GM19452 (cell line): Measurements from ENCODE around the gene NRF1.

Experiments used
- ATAC-seq: cut with Tn5 transposase; IDR thresholded peaks from one replicate; pipeline ENCODE4 v1.9.1; 2021; ENCODE audit not compliant: unreplicated experiment

The NRF1 gene

DNA sequence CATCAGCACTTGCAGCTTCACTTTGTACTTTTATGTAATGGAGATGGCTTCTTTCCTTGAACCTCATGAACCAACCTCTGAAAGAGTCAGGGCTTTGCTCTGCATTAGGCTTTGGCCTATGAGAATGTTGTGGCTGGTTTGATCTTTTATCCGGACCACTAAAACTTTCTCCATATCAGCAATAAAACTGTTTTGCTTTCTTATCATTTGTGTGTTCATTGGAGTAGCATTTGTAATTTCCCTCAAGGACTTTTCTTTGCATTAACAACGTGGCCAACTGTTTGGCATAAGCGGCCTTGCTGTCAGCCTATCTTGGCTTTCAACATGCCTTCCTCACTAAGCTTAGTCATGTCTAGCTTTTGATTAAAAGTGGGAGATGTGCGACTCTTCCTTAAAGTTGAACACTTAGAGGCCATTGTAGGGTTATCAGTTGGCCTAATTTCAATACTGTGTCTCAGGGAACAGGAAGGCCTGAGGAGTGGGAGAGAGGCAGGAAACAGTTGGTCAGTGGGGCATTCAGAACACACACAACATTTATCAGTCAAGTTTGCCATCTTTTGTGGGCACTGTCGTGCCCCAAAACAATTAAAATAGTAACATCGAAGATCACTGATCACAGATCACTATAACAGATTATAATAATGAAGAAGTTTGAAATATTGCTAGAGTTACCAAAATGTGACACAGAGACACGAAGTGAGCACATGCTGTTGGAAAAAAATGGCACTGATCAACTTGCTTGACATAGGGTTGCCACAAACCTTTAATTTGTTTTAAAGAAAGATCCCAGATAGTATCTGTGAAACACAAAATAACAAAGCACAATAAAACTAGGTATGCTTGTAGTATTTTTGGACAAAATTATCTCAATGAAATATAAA is 64.7 kb downstream of the NRF1 start:
- no peak for ATAC-seq

DNA sequence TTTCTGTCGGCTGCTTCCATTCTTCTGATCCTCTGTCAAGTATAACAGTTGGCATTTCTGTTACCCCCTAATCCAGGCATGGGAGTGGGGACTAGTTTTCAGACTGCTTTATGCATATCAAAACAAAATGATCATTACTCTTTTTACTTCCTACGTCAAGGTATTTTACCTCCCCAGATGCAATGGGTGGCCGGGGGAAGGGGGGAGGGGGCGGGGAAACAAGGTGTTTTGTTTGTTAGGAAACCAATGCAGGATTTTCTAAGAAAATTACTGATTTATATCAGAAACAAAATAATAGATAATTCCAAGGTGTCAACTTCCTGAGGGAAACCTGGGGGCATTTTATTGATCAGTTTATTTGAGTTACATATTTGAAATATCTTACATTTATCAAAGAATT is 66.3 kb downstream of the NRF1 start:
- no peak for ATAC-seq

DNA sequence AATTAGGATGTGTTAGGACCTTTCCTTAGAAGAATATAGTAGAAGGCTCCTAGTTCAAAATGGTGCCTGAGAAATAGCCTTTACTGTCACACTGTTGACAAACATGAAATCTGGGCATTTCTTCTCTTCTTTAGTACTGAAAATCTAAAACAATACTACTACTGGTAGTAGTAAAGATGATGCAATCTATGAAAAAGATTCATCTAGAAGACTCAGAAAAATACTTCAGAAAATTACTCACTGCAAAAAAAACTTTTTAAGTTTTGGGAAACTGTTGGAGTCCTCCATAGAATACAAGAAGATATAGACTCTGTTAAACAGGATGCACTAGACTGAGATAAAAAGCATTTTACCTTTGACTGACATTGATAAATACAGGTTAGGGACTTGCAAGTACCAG is 67.1 kb downstream of the NRF1 start:
- ATAC-seq = no peak

DNA sequence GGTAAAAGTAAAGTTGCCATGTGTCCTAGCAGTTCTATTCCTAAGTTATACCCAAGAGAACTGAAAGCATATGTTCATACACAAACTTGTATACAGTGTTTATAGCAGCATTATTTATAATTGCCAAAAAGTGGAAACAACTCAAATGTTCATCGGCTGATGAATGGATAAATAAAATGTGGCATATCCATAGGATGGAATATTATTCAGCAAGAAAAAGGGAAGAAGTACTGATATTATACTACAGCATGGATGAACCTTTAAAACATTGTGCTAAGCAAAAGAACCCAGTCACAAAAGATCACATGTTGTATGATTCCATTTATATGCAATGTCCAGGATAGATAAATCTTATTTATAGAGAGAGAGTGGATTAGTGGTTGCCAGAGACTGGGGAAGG is 68.9 kb downstream of the NRF1 start:
- no peak for ATAC-seq

DNA sequence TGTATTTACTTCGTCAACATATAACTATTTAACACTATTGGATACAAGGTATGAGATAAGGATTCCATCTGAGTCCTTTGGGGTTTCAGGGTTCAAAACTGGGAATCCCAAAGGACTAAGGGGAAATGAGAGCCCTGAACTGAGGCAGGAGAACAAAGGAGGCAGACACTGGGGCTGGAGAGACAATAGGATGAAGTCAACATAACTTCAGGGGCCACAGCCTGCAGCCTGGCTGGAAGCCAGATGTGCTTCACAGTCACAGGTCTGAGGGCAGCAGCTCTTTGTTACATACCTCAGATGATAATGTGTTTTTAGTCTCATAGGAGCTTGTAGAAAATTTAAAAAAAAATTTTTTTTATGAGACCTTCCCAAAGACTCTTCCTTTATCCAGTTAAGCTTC is 73.3 kb downstream of the NRF1 start:
- no peak for ATAC-seq

DNA sequence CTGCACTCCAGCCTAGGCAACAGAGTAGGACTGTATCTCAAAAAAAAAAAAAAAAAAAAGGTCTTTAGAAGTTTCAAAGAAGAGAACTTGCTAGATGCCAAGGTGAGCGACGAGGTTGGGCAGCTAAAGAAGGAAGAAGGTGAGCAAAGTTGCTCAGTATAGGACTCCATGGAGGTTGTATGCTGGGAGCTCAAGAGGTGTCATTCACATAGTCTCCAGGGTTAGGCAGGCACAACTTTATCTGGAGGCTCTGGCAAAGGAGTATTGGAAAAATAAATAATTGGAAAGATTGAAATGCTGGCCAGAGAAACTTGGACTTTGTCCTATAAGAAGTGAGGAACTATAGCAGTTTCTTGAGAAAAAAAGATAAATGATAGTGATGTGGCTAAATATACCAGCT is 74.5 kb downstream of the NRF1 start:
- ATAC-seq = no peak

DNA sequence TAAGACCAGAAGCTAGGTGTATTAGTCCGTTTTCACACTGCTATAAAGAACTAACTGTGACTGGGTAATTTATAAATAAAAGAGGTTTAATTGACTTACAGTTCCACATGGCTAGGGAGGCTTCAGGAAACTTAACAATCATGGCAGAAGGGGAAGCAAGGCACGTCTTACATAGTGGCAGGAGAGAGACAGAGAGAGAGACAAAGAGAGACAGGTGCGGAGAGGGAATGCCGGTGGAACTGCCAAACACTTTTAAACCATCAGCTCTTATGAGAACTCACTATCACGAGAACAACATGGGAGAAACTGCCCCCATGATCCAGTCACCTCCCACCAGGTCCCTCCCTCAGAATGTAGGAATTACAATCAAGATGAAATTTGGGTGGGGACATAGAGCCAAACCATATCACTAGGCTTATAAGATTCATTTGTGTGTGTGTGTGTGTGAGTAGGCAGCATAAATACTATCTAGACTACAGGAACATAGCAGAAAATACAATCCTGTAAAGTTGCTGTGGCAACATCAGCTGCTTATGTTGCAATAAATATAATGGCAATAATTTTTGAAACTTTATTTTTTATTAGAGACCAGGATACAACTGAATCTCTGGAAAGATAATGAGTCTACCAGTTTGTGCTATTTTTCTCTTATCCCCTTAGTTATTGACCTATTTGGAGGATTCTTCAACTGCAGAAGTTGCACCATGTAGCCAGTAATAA is 77.1 kb downstream of the NRF1 start:
- no peak for ATAC-seq

DNA sequence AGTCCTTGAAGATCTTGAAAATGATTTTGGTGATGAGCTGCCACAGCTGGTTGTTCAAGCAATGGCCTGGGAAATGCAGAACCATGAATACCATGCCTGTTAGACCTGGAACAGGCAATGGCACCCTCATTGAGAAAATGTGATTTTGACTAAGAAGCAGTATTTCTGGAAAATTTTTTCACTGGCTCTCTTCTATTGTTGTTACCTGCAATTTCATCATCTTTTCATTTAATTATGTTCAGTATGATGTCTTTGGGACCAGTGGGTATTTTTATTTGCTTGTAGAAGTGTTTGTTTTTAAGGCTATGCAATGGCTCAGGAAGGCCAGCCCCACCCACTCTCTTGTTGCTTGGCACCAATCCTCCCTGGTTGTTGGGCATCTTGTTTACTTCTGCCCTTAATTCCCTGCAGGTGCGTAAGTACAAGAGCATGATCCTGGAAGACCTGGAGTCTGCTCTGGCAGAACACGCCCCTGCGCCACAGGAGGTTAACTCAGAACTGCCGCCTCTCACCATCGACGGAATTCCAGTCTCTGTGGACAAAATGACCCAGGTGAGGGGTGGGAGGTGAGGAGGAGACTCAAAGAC is 78.6 kb downstream of the NRF1 start:
- no peak for ATAC-seq

DNA sequence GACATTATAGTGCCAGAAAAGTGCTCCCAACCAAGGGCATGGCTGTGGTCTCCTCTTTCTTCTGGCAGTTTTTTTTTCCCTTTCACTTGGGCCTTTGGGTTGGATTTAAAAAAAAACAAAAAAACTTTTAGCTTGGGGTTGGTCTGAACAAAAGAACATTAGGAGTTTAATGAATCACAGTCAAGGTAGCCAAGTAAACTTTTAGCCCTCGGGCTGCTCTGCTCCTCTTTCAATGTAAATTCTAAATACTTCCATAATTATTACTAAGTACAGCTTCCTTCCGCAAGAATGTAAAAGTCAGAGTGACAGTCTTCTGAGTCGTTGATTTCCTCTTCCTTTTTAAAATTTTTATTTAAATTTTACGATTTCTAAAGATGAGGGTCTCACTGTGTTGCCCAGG is 79.2 kb downstream of the NRF1 start:
- ATAC-seq = no peak

DNA sequence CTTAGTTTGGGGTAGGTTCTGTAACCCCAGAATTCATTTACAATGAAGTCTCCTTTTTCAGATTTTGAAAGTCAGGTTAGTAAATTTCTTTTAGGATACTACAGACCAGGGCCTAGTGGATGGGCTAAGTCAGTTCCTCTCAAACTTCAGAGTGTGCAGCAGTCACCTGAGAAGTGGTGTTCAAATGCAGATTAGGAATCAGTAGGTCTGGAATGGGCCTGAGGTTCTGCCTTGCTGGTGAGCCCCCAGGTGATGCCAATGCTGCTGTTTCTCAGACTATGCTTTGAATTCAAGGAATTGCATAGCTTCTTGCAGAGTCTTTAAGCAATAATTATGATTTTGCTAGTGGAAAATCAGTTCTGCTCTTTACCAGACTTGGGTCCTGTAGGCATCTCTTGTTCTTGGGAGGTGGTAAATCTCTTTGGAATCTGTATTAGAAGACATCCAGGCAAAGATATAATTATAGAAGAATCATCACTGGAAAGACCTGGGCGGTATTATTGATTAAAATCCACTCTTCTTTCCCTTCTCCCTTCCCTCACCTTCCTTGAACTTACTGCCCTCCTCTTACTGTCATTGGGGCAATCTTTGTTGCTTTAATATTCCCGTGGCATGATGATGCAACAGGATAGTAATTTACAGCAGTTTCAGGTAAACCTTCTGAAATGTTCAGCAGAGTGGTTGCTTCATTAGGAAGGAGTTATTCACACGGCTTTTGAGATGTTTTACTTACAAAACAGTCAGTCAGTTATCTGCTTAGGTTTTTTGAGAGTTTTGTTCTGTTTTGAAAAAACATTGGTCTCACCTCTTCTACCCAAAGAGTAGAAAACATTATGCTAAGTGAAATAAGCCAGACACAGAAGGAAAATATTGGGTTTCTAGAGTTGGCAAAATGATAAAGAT is 87.2 kb downstream of the NRF1 start:
- ATAC-seq = no peak

DNA sequence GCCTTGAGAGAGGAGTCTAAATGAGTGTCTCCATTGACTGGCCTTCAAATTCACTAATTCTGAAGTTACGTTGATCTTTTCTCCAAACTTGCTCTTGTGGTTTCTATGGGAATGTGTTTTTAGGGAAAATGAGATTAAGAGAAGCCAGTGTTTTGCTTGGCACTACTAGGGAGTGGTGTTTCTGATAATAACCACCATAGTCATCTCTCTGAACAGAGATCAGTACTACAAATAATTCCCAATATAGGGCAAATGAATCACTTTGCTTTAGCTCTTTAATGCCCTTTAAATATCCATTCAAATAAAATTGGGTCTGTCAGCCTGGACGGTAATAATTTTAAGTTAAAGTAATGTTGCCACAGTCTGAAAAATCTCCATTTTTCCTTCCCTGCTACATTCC is 90.8 kb downstream of the NRF1 start:
- ATAC-seq = no peak

DNA sequence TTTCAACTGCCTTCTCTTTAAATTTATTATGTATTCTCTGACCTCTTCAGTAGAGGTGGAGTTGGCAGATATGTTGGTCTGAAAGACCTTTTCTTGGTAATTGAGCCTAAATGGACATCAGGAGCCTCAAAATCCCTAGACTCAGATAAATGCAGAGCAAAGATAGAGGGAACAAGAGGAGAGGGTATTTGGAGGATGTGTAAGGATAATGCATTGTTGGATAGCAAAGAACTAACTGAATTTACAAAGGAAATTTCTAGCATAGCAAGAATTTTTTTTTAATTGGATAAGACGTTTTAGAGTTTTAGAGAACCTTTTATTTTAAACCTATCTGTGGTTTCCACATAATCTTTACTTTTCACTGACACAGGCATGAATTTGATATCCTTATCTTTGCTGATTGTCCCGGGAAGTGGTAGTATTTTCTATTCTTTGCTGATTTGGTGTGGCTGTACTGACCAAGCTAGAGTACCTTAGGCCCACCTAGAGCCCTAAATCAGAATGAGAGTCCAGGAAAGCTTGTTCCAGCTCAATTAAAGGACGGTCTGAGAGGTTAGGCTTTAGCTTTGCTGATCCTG is 91.3 kb downstream of the NRF1 start:
- ATAC-seq = no peak

DNA sequence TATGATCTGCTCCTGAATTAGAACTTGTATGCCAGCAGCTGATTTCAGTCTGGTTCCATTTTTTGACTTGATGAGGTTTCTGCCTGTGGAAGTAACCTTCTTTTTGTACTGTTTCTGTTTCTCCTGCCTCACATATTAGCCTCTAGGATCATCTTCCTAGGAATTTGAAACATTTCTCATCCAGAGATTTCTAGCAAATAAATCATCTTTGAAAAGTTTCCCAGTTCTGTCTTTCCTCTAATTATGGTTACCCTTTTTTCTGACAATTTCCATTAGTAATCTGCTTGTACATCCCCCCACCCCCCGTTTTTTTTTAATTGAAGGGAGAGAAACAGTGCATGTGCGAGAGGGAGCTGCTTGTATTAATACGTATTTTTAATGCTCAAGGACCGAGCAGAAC is 92.2 kb downstream of the NRF1 start:
- no peak for ATAC-seq

DNA sequence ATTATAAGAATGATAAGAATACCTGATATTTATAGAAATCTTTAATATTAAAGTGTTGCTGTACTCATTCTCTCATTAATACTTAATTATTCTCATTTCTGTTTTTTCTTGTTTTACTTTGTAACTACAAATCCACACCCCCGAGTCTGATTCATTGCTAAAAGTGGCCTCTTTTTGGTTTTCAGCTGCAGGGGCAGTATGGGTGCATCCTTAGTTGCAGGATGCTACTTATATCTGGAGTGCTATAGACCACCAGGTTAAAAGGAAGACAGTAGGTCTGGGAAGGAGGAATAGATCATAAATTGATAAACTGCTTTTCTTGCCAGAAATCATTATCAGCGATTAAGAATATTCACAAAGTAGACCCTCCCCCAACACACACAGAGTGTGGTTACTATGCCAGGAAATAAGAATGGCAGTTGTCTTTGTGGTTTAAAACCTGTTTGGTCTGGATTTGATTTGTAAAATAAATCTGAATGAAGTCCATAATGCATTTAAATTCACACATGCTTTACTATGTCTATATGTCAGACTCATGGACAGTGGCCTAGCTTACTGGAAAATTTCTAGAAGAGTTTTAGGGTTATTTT is 96.5 kb downstream of the NRF1 start:
- ATAC-seq = no peak

DNA sequence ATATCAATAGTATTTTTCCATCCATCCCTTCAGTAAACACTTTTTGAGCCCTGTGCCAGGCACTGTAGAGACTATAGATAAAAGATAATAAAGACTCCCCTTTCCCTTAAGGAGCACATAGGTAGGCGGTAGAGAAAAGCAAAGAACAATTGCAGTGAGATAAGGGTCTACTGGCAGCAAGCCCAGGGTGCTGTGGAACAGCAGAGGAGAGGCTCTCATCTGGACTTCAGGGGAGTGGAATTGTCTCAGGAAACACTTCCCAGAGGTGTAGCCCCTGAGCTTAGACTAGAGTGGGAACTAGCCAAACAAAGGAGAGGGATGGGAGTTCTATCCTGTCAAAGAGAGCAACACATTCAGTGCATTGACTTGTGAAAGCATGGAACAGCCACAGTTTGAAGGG is 102.0 kb downstream of the NRF1 start:
- ATAC-seq = no peak

DNA sequence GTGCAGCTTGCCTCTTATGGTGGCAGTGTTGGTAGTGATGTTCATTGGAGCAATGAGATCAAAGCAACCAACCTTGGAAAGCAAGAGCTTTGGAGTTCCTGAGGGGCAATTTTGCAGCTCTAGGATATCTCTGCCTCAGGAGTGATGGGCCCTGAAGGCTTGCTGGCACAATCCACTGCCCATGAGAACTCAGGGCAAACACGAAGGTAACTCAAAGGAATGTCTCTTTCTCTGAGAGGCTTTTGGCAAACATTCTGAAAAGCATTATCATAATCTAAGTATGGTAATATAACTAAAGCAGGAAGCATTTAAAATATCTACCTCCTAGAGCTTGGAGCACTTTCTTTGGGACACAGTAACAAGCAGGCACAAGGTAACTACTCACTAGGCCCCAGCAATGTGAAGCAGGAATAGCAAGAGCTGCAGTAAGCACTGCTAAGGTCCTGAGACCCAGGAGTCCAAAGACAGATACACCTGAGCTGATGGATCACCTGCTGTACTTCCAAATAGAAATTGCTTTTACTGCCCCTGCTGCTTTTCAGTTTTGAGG is 103.1 kb downstream of the NRF1 start:
- ATAC-seq = no peak

DNA sequence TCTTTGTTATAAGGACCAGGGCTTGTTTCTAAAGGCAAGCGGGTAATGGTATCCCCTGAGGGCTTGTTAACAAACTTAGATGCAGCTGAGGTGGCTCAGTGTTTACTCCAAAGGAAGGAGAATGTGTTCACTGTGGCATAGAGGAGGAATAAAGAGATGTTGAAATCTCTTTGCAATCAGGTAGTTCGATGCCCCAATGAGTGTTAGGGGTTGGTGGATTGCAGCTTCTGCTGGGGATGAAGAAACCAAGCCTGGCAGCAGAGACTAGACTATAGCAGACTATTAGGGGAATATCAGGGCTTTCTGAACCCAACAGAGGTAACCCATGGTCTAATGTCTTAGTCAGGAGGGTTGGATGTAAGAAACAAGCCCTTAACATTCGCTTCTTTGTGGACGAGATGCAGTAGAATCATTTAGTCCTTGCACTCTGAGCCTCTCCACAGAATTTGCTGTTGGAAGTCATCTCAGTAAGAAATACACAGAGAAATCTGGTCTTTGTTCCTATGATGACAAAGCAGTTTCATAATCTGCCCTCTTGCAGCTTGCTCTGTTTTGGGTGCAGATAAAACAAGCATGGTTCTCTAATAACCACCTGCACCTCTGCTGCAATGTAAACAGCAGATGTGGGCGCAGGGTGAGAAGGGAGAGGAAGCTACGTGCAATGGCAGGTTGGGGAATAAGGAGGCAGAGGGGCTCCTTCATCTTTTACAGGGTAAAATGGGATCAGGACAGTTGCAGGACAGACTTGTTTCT is 108.6 kb downstream of the NRF1 start:
- no peak for ATAC-seq

DNA sequence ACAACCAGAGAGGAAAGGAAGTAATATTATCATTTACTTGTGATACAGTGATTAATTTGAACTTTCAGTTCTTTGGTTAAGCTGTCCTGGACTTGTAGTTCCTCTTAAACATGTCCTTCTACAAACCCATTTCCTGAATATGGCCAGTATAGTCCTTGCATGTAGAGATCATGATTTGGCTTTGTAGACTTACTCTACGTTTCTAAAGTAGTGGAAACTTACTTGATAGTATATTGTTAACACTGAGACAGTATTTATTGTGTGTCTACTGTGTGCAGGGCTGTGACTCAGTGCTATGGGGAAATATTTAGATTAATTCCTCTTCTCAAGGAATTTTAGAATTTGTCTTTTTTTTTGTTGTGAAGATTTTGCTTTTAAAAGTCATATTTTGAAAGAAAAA is 109.5 kb downstream of the NRF1 start:
- ATAC-seq = no peak

DNA sequence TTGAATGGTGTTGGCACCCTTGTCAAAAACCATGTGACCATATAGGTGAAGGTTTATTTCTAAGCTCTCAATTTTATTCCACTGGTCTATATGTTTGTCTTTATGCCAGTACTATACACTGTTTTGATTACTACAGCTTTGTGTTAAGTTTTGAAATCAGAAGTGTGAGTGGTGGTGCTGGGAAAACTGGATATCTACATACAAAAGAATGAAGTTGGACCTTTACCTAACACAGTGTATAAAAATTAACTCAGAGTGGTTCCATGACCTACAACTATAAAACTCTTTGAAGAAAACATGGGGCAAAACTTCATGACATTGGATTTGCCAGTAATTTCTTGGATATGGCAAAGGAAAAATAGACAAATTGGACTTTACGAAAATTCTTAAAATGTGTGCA is 112.2 kb downstream of the NRF1 start:
- ATAC-seq = no peak
